ENCODE results near the gene SPRYD3. TPM values are rescaled to one million over a fixed set of nuclear protein-coding genes. Genes with fewer than 3 reads are reported as not detected.
A peak's percentile ranks its signal among the peaks of the same experiment; 100 is the strongest.
"Not testable (repeated sequence)": the region's sequence is repeated elsewhere in the genome, so short reads cannot be mapped to it uniquely, and the experiment has no call there.

The SPRYD3 gene
- total RNA-seq, 2 experiments from 2014 or later: 19.0 to 20.2 TPM

DNA sequence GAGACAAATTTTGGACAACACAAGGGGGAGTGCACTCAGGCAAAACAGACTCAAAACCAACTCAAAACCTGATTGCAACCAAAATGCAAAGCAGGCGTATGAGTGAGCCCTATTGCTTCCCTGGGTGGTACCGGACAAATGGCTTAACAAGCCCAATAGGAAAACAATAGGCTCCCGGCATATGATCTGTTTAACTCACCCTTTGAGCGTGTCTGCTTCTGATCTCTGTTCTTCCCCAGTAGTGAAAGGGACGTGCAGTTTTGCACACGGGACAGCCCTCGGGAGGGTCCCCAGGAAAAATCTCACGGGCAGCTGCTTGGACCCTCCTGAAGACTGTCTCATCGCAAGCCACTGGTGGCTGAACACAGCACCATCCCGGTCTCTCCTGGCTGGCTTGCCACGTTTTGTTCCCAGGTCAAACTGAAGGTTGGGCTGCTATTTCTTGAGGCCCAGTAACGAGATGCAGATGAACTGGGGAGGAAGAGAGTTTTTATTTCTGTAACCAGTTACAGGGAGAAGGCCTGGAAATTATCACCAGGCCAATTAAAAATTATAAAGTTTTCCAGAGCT is 34.0 kb upstream of the SPRYD3 start:
- Mint-ChIP-seq H3K36me3 (ENCODE audit: low read depth) (no peaks in the 10 kb centered on the region), H3K9me3 (no peaks in the 10 kb centered on the region), H3K4me3 (no peak overlapping the region), H3K4me1 (no peaks in the 10 kb centered on the region), H3K27me3 (peaks cover 2% of the 10 kb centered on the region), H3K27ac (no peak overlapping the region)
- ChIA-PET CTCF (interaction anchor here (0.6 kb wide), 2 partner anchors 46 to 543 kb away, joined by 3 to 4 read pairs; no protein-coding TSS in a partner anchor), POLR2A (no interaction called here)
- DNase-seq: no peak

DNA sequence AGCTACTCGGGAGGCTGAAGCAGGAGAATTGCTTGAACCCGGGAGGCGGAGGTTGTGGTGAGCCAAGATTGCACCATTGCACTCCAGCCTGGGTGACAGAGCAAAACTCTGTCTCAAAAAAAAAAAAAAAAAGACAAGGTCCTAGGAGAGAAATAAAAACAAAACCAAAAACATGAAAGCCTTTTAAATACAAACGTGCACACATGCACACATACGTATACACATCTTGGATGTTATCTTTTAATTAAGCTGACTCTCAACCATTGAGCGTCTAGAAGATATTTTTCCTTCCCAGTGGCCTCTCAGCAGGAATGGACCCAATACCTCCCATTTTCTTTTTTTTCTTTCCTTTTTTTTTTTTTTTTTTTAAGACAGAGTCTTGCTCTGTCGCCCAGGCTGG is 33.2 kb upstream of the SPRYD3 start:
- POLR2A ChIA-PET; H3K4me3 Mint-ChIP-seq; H3K4me1 Mint-ChIP-seq; H3K27ac Mint-ChIP-seq; H3K36me3 Mint-ChIP-seq (ENCODE audit: low read depth); H3K9me3 Mint-ChIP-seq; H3K27me3 Mint-ChIP-seq; DNase-seq: not testable (repeated sequence)
- CTCF ChIA-PET: interaction anchor here (0.6 to 0.7 kb wide), 2 partner anchors 45 to 736 kb away, joined by 3 to 4 read pairs; no protein-coding TSS in a partner anchor

DNA sequence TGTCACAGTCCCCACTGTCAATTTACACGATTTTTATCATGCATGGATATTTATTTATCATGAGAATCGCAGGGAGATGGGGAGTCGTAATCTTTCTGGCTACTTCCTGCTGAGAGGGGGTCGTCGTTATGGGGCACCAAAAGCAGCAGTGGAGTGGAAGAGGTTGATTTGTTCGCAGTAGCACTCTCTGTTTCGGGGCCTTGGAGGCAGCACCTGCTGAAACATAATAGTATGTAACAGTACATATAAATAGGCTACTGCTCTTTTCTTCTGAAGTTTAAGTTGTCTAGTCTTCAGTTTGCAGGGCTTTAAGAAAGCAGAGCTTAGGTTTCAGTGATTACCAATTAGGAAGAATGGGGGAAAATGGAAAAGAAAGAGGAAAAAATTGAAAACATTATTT is 27.9 kb upstream of the SPRYD3 start:
- DNase-seq: no peak
- H3K27me3 Mint-ChIP-seq: peaks cover 2% of the 10 kb centered on the region
- H3K36me3 Mint-ChIP-seq (ENCODE audit: low read depth): no peaks in the 10 kb centered on the region
- POLR2A ChIA-PET: no interaction called here
- no peak overlapping the region for H3K27ac Mint-ChIP-seq
- H3K4me3 Mint-ChIP-seq: no peak overlapping the region
- CTCF ChIA-PET: interaction anchor here (0.6 kb wide), 1 partner anchor 8 kb away, joined by 3 read pairs; no protein-coding TSS in a partner anchor
- H3K4me1 Mint-ChIP-seq: peaks cover 33% of the 10 kb centered on the region
- H3K9me3 Mint-ChIP-seq: no peaks in the 10 kb centered on the region

DNA sequence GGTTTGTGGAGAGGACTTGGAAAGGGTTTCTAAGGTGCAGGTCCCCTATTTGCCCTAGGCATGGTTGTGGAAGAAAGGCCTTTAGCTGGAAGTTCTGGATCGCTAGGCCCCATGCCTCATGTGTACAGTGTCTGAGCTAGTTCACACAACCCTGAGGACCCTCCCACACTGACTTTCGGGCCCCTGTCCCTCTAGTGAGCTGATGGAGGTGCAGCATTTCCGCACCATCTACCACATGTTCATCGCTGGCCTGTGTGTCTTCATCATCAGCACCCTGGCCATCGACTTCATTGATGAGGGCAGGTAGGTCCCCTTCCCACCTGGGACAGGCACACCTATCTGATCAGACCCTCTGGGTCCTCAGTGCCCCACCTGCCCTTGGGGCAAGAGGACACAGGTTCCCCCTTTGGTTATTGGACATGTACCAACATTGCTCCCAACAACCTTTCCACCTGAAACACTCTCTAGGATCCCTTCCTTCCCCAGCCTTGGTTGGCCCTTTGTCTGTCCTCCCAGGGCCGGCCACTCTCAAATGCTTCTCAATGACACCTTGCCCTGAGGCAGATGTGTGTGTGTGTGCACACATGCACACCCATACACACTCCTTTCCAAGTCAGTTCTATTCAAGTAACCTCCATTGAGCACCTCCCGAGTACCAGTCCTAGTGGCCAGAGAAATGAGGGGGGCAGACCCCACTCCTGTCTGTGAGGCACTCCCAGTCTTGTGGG is 26.7 kb upstream of the SPRYD3 start:
- no peak overlapping the region for H3K4me3 Mint-ChIP-seq
- H3K36me3 Mint-ChIP-seq (ENCODE audit: low read depth): no peaks in the 10 kb centered on the region
- peak overlapping the region; percentile 43 for H3K27ac Mint-ChIP-seq
- ChIA-PET CTCF (interaction anchor here (0.6 to 1.7 kb wide), 2 partner anchors 21 to 215 kb away, joined by 3 to 5 read pairs; partner anchors contain the start of gene AAAS), POLR2A (no interaction called here)
- no peak for DNase-seq
- H3K27me3 Mint-ChIP-seq: no peaks in the 10 kb centered on the region
- no peaks in the 10 kb centered on the region for H3K9me3 Mint-ChIP-seq
- H3K4me1 Mint-ChIP-seq: peaks cover 41% of the 10 kb centered on the region

DNA sequence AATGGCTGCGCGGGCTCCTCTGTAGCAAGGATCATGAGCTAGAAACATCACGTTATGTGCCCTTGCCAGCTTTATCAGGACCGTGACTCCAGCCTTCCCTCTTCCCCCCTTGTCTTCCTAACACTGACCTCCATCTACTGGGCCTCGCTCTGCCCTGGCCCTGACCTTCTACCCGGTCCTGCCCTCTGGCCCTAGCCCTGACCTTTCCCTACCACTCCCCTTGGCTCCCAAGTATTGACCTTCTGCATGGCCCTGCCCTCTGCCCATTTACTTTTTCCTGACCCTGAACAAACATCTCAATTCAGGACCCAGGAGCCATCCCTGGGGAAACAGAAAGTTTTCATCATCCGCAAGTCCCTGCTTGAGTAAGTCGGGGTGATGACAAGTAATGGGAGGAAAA is 26.1 kb upstream of the SPRYD3 start:
- POLR2A ChIA-PET: no interaction called here
- no peak for DNase-seq
- peaks cover 46% of the 10 kb centered on the region for H3K4me1 Mint-ChIP-seq
- no peaks in the 10 kb centered on the region for H3K9me3 Mint-ChIP-seq
- H3K36me3 Mint-ChIP-seq (ENCODE audit: low read depth): no peaks in the 10 kb centered on the region
- H3K27ac Mint-ChIP-seq: peak overlapping the region; percentile 60
- no peaks in the 10 kb centered on the region for H3K27me3 Mint-ChIP-seq
- H3K4me3 Mint-ChIP-seq: no peak overlapping the region
- CTCF ChIA-PET: interaction anchor here (0.6 to 1.7 kb wide), 2 partner anchors 20 to 216 kb away, joined by 3 to 5 read pairs; partner anchors contain the start of gene AAAS

DNA sequence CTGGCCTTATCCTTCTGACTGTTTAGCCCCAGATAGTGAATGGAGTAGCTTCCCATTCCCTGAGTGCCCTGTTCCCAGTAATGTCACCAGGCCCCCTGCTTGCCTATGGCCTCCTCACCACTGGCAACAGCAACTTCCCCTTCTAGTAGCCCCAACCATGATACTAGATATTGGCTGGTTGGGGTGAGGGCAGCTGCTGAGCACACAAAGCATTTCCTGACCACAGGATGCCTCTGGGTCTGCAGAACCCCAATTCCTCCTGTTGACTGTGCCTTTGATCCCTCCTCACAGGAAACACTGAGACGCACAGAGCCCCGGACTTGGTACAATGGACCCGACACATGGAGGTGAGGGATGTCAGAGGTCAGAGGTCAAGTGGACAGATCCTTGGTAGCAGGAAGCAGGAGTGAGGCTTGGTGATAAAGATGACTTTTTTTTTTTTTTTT is 24.7 kb upstream of the SPRYD3 start:
- ChIA-PET CTCF (interaction anchor here (0.6 to 9.6 kb wide), 13 partner anchors 24 to 402 kb away, joined by 3 to 99 read pairs (median 4); no protein-coding TSS in a partner anchor), POLR2A (interaction anchor here (0.5 kb wide), 1 partner anchor 32 kb away, joined by 3 read pairs; no protein-coding TSS in a partner anchor)
- Mint-ChIP-seq H3K4me3 (no peak overlapping the region), H3K9me3 (no peaks in the 10 kb centered on the region), H3K27ac (peak overlapping the region; percentile 86), H3K36me3 (ENCODE audit: low read depth) (no peaks in the 10 kb centered on the region), H3K4me1 (peaks cover 52% of the 10 kb centered on the region), H3K27me3 (no peaks in the 10 kb centered on the region)
- peak; percentile 24 for DNase-seq

DNA sequence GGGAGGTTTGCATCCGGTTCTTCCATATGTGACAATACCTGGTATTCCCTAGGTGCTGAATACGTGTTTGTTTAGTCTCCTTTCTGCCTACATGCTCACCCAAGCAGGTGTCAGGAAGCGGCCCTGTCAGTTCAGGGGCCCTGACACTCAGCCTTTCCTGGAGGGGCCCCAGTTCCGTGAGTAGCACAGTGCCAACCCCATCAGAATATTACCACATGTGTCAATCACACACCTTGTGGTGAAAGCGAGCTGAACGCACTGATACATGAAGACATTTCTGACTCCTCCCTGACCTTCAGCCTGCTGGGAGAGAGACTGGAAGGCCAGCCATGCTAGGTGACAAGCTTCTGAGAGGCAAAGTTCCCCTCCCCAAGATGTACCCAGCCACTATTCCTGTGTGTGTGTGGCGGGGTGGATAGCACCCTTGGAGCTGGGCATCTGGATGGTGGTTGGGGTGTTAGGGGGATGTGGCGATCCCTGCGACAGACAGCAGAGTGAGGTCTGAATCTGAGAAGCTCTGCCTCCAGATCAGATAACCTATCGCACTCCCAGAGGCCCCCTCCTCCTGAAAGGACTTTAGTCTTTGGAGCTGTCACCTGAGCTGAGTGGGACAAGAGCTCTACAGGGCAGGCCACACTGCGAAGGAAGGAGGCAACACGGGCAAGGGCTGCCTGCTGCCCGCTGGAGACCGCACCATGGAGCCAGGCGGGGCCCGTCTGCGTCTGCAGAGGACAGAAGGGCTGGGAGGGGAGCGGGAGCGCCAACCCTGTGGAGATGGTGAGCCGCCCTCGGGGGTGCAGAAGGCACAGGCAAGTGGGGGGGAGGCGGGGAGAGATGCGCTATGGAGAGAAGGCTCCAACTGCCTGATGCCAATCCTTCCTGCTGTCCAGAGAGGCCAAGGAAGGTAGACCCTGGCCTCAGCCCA is 24.0 kb upstream of the SPRYD3 start, which contains the start of gene SOAT2:
SOAT2 (plus strand) TSS at position 604 of the 925 bp plus-strand sequence; CDS start at position 696, 92 bp downstream.
- no peaks in the 10 kb centered on the region for H3K36me3 Mint-ChIP-seq (ENCODE audit: low read depth)
- peak within 1 kb of the TSS; percentile 86 for H3K27ac Mint-ChIP-seq
- H3K4me1 Mint-ChIP-seq: peaks cover 59% of the 10 kb centered on the region
- ChIA-PET POLR2A (interaction anchor here (0.5 kb wide), 1 partner anchor 33 kb away, joined by 3 read pairs; no protein-coding TSS in a partner anchor), CTCF (interaction anchor here (0.6 to 9.6 kb wide), 14 partner anchors 10 to 242 kb away, joined by 3 to 99 read pairs (median 3); no protein-coding TSS in a partner anchor)
- peak within 1 kb of the TSS; percentile 2 for H3K4me3 Mint-ChIP-seq
- no peaks in the 10 kb centered on the region for H3K9me3 Mint-ChIP-seq
- peaks cover under 1% of the 10 kb centered on the region for H3K27me3 Mint-ChIP-seq
- DNase-seq: peak; percentile 67

DNA sequence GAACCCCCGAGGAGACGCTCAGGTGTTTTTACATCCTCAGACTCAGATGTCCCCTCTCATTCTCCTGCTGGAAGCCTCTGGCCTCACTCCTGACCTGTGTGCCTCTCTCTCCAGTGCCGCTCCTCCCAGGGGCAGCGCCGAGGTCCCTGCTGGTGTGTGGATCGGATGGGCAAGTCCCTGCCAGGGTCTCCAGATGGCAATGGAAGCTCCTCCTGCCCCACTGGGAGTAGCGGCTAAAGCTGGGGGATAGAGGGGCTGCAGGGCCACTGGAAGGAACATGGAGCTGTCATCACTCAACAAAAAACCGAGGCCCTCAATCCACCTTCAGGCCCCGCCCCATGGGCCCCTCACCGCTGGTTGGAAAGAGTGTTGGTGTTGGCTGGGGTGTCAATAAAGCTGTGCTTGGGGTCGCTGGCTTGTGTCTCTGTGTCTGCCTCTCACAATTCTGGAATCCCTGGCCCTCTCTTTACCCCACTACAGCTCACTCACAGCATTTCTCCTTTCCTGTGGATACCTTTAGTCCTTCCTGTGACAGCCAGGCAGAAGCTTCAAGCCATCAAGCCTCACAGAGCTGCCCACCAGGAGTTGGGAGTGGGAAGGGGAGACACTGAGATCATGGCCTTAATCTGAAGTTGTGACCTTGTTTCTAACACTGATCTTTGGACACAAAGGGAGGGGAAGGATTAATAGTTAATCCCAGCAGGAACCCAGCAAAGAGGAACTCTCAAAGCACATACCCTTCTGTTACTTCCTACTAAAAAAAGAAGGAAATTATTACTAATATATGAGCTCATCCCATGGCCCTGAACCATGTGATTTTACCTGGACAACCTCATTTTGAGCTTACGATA is 23.0 kb upstream of the SPRYD3 start:
- H3K9me3 Mint-ChIP-seq: no peaks in the 10 kb centered on the region
- no peak overlapping the region for H3K4me3 Mint-ChIP-seq
- ChIA-PET CTCF (interaction anchor here (0.6 to 9.6 kb wide), 14 partner anchors 9 to 243 kb away, joined by 3 to 99 read pairs (median 3); no protein-coding TSS in a partner anchor), POLR2A (no interaction called here)
- no peaks in the 10 kb centered on the region for H3K36me3 Mint-ChIP-seq (ENCODE audit: low read depth)
- DNase-seq: no peak
- H3K4me1 Mint-ChIP-seq: peaks cover 66% of the 10 kb centered on the region
- H3K27ac Mint-ChIP-seq: peak overlapping the region; percentile 83
- peaks cover 4% of the 10 kb centered on the region for H3K27me3 Mint-ChIP-seq

DNA sequence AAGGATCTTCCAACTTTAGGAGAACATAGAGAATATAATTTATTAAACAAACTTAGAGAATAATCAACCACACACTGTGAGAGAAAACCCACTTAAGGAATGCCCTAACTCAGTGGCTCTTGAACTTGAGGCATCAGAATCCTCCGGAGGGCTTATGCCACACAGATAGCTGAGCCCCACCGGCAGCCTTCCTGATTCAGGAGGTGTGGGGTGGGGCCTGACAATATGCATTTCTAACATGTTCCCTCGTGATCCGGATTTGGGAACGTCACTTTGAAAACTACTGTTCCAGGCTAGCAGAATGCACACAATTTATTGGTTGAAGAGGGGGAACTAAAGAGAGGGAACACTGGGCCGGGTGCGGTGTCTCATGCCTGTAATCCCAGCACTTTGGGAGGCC is 22.1 kb upstream of the SPRYD3 start:
- POLR2A ChIA-PET: no interaction called here
- DNase-seq: no peak
- H3K27me3 Mint-ChIP-seq: peaks cover 12% of the 10 kb centered on the region
- no peaks in the 10 kb centered on the region for H3K9me3 Mint-ChIP-seq
- H3K4me1 Mint-ChIP-seq: peaks cover 72% of the 10 kb centered on the region
- H3K36me3 Mint-ChIP-seq (ENCODE audit: low read depth): no peaks in the 10 kb centered on the region
- H3K27ac Mint-ChIP-seq: peak overlapping the region; percentile 63
- no peak overlapping the region for H3K4me3 Mint-ChIP-seq
- CTCF ChIA-PET: interaction anchor here (1.0 to 9.6 kb wide), 3 partner anchors 17 to 37 kb away, joined by 3 to 99 read pairs (median 6); no protein-coding TSS in a partner anchor

DNA sequence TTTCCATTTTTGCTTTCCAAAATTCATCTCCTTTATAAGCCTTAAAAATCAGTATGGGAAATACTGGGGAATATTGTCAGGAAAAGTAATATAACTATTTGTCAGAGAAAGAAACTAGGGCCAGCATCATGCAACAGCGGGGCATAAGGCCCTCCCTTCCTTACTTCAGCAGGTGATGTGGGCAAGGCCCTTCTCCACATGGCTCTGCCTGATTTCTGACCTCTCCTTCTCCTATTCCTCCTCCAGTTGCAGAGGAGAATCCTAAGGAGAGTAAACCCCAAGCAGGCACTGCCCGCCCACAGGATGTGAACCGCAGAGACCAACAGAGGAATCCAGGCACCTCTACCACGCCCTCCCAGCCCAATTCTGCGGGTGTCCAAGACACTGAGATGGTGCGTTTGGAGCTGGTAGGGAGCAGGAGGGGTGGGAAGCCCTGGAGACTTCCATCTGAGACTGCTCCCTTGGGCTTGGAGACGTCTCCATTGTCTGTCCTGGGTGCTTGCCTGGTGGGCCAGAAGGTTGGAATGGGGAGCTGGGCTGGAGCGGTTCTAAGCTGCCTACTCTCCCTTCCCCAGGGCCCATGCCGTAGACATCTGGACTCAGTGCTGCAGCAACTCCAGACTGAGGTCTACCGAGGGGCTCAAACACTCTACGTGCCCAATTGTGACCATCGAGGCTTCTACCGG is 21.4 kb upstream of the SPRYD3 start:
- CTCF ChIA-PET: interaction anchor here (1.0 to 9.6 kb wide), 5 partner anchors 10 to 59 kb away, joined by 3 to 99 read pairs (median 5); no protein-coding TSS in a partner anchor
- H3K27me3 Mint-ChIP-seq: peaks cover 16% of the 10 kb centered on the region
- no peaks in the 10 kb centered on the region for H3K9me3 Mint-ChIP-seq
- H3K36me3 Mint-ChIP-seq (ENCODE audit: low read depth): no peaks in the 10 kb centered on the region
- no peak for DNase-seq
- no peak overlapping the region for H3K27ac Mint-ChIP-seq
- no peak overlapping the region for H3K4me3 Mint-ChIP-seq
- POLR2A ChIA-PET: no interaction called here
- H3K4me1 Mint-ChIP-seq: peaks cover 70% of the 10 kb centered on the region
